HepG2 (cell line): Measurements from ENCODE around the gene LENG1. TPM values are rescaled to one million over a fixed set of nuclear protein-coding genes. Genes with fewer than 3 reads are reported as not detected.

Source experiments
- polyA plus RNA-seq, 8 experiments: library from polyadenylated mRNA; depleted of rRNA in 3 of 8; stranded (reverse) in 7 of 8; unstranded in 1 of 8; fragments of >200 nt; fragmentation: Illumina TruSeq in 4 of 8; extraction: Trizol in 4 of 8; gene quantifications; 2 replicates each; pipeline versions ENCODE4 v1.2.1 to v1.2.3, GENCODE V29; 2011 to 2016; ENCODE audit warnings: low read depth in 4 of 8, missing spikeins in 1 of 8, mixed read lengths in 1 of 8; ENCODE audit not compliant: insufficient read depth in 1 of 8
- total RNA-seq, 5 experiments: library from RNA; depleted of rRNA; stranded (reverse); fragments of >200 nt; fragmentation: Illumina TruSeq; extraction: Trizol; gene quantifications; 2 replicates each; pipeline ENCODE4 v1.2.3, GENCODE V29; 2016; ENCODE audit warnings: low read depth in 1 of 5

Gene LENG1
- total and polyA plus RNA-seq, 2 of the 13 experiments (the other 11 are each of a cell fraction or from before 2014, with no cell fraction given) = 1.8 to 3.8 TPM

Other genes with a start within 250 kb of the LENG1 start
- gene CACNG8, start 196.8 kb downstream of the LENG1 start, total RNA-seq (2016; rRNA removed; fragmentation: Illumina TruSeq; extraction: Trizol) = not detected in 2 replicates
- gene CACNG8, start 196.8 kb downstream of the LENG1 start, polyA plus RNA-seq (2011; rRNA removed) = not detected in 2 replicates
- gene CACNG6, start 168.1 kb downstream of the LENG1 start, total RNA-seq (2016; rRNA removed; fragmentation: Illumina TruSeq; extraction: Trizol) = not detected in 2 replicates
- not detected in 2 replicates for gene CACNG6, start 168.1 kb downstream of the LENG1 start, polyA plus RNA-seq (2011; rRNA removed)
- gene VSTM1, start 95.8 kb downstream of the LENG1 start, total RNA-seq (2016; rRNA removed; fragmentation: Illumina TruSeq; extraction: Trizol) = not detected in 2 replicates
- not detected in 2 replicates for gene VSTM1, start 95.8 kb downstream of the LENG1 start, polyA plus RNA-seq (2011; rRNA removed)
- not detected in 2 replicates for gene TARM1, start 78.4 kb downstream of the LENG1 start, total RNA-seq (2016; rRNA removed; fragmentation: Illumina TruSeq; extraction: Trizol)
- gene TARM1, start 78.4 kb downstream of the LENG1 start, polyA plus RNA-seq (2011; rRNA removed) = not detected in 2 replicates
- gene OSCAR, start 58.9 kb downstream of the LENG1 start, total RNA-seq (2016; rRNA removed; fragmentation: Illumina TruSeq; extraction: Trizol) = not detected in 2 replicates
- gene OSCAR, start 58.9 kb downstream of the LENG1 start, polyA plus RNA-seq (2011; rRNA removed) = 1.9 and 2.8 TPM in 2 replicates
- gene NDUFA3, start 56.9 kb downstream of the LENG1 start, total RNA-seq (2016; rRNA removed; fragmentation: Illumina TruSeq; extraction: Trizol) = 70.9 and 75.4 TPM in 2 replicates
- gene NDUFA3, start 56.9 kb downstream of the LENG1 start, polyA plus RNA-seq (2011; rRNA removed) = 31.6 and 33.7 TPM in 2 replicates
- gene TFPT, start 44.1 kb downstream of the LENG1 start, total RNA-seq (2016; rRNA removed; fragmentation: Illumina TruSeq; extraction: Trizol) = 10.7 and 13.5 TPM in 2 replicates
- 8.4 and 8.6 TPM in 2 replicates for gene TFPT, start 44.1 kb downstream of the LENG1 start, polyA plus RNA-seq (2011; rRNA removed)
- gene PRPF31, start 44.0 kb downstream of the LENG1 start, total RNA-seq (2016; rRNA removed; fragmentation: Illumina TruSeq; extraction: Trizol) = 63.8 and 68.9 TPM in 2 replicates
- gene PRPF31, start 44.0 kb downstream of the LENG1 start, polyA plus RNA-seq (2011; rRNA removed) = 23.8 and 29.5 TPM in 2 replicates
- gene CNOT3, start 22.0 kb downstream of the LENG1 start, total RNA-seq (2016; rRNA removed; fragmentation: Illumina TruSeq; extraction: Trizol) = 5.8 and 7.6 TPM in 2 replicates
- gene CNOT3, start 22.0 kb downstream of the LENG1 start, polyA plus RNA-seq (2011; rRNA removed) = 4.3 and 4.9 TPM in 2 replicates
- gene TMC4, start 13.4 kb upstream of the LENG1 start, total RNA-seq (2016; rRNA removed; fragmentation: Illumina TruSeq; extraction: Trizol) = 0.24 TPM in 1 of 2 replicates, not detected in the other
- 0.13 and 0.35 TPM in 2 replicates for gene TMC4, start 13.4 kb upstream of the LENG1 start, polyA plus RNA-seq (2011; rRNA removed)
- 9.0 and 22.2 TPM in 2 replicates for gene MBOAT7, start 29.9 kb upstream of the LENG1 start, total RNA-seq (2016; rRNA removed; fragmentation: Illumina TruSeq; extraction: Trizol)
- 25.5 and 42.2 TPM in 2 replicates for gene MBOAT7, start 29.9 kb upstream of the LENG1 start, polyA plus RNA-seq (2011; rRNA removed)
- gene TSEN34, start 31.6 kb upstream of the LENG1 start, total RNA-seq (2016; rRNA removed; fragmentation: Illumina TruSeq; extraction: Trizol) = 64.8 and 65.4 TPM in 2 replicates
- gene TSEN34, start 31.6 kb upstream of the LENG1 start, polyA plus RNA-seq (2011; rRNA removed) = 55.1 and 62.6 TPM in 2 replicates
- gene RPS9, start 41.1 kb upstream of the LENG1 start, total RNA-seq (2016; rRNA removed; fragmentation: Illumina TruSeq; extraction: Trizol) = 1,411 and 1,450 TPM in 2 replicates
- gene RPS9, start 41.1 kb upstream of the LENG1 start, polyA plus RNA-seq (2011; rRNA removed) = 2,903 and 3,161 TPM in 2 replicates
- not detected in 2 replicates for gene LILRB3, start 63.3 kb upstream of the LENG1 start, total RNA-seq (2016; rRNA removed; fragmentation: Illumina TruSeq; extraction: Trizol)
- 0.10 and 0.22 TPM in 2 replicates for gene LILRB3, start 63.3 kb upstream of the LENG1 start, polyA plus RNA-seq (2011; rRNA removed)
- gene LILRA6, start 83.1 kb upstream of the LENG1 start, total RNA-seq (2016; rRNA removed; fragmentation: Illumina TruSeq; extraction: Trizol) = not detected in 2 replicates
- not detected in 2 replicates for gene LILRA6, start 83.1 kb upstream of the LENG1 start, polyA plus RNA-seq (2011; rRNA removed)
- not detected in 2 replicates for gene LILRB5, start 97.6 kb upstream of the LENG1 start, total RNA-seq (2016; rRNA removed; fragmentation: Illumina TruSeq; extraction: Trizol)
- gene LILRB5, start 97.6 kb upstream of the LENG1 start, polyA plus RNA-seq (2011; rRNA removed) = not detected in 2 replicates
- not detected in 2 replicates for gene LILRB2, start 121.4 kb upstream of the LENG1 start, total RNA-seq (2016; rRNA removed; fragmentation: Illumina TruSeq; extraction: Trizol)
- gene LILRB2, start 121.4 kb upstream of the LENG1 start, polyA plus RNA-seq (2011; rRNA removed) = not detected in 2 replicates
- not detected in 2 replicates for gene LILRA5, start 153.4 kb upstream of the LENG1 start, total RNA-seq (2016; rRNA removed; fragmentation: Illumina TruSeq; extraction: Trizol)
- not detected in 2 replicates for gene LILRA5, start 153.4 kb upstream of the LENG1 start, polyA plus RNA-seq (2011; rRNA removed)
- gene LILRA4, start 179.4 kb upstream of the LENG1 start, total RNA-seq (2016; rRNA removed; fragmentation: Illumina TruSeq; extraction: Trizol) = not detected in 2 replicates
- gene LILRA4, start 179.4 kb upstream of the LENG1 start, polyA plus RNA-seq (2011; rRNA removed) = 0.07 and 0.72 TPM in 2 replicates
- 0.70 and 1.2 TPM in 2 replicates for gene LAIR1, start 205.2 kb upstream of the LENG1 start, total RNA-seq (2016; rRNA removed; fragmentation: Illumina TruSeq; extraction: Trizol)
- gene LAIR1, start 205.2 kb upstream of the LENG1 start, polyA plus RNA-seq (2011; rRNA removed) = 0.75 and 1.1 TPM in 2 replicates